HG02642 (cell line): ENCODE measurements around the gene ALDH16A1.

ENCODE experiments used
- ATAC-seq: cut with Tn5 transposase; IDR thresholded peaks from one replicate; pipeline ENCODE4 v1.9.1; 2021; ENCODE audit warnings: mild to moderate bottlenecking; ENCODE audit not compliant: unreplicated experiment, poor library complexity

Gene ALDH16A1

GRCh38 chr19:49506575-49507105, 53.6 kb downstream of the ALDH16A1 start:
- no peak for ATAC-seq

- no peak for ATAC-seq
Measured at GRCh38 chr19:49507803-49508494, 54.9 kb downstream of the ALDH16A1 start.

GRCh38 chr19:49512970-49513745, 60.1 kb downstream of the ALDH16A1 start:
- ATAC-seq, result no peak

- no peak for ATAC-seq
Measured at GRCh38 chr19:49513746-49514118, 60.7 kb downstream of the ALDH16A1 start.

- no peak for ATAC-seq
Measured at GRCh38 chr19:49514151-49514550, 61.1 kb downstream of the ALDH16A1 start.

- no peak for ATAC-seq
Measured at GRCh38 chr19:49515767-49516166, 62.7 kb downstream of the ALDH16A1 start.

- ATAC-seq, result no peak
Measured at GRCh38 chr19:49518033-49518432, 65.0 kb downstream of the ALDH16A1 start.
